ENCODE measurements around the gene ERAL1. TPM values are rescaled to one million over a fixed set of nuclear protein-coding genes. Genes with fewer than 3 reads are reported as not detected.

Gene ERAL1
- total RNA-seq, 1 donor = 30.4 TPM

GRCh38 chr17:28811651-28812090 is 43.1 kb upstream of the ERAL1 start:
- Histone ChIP-seq H3K36me3 (ENCODE audit: insufficient read depth, low read length) (no peaks in the 10 kb centered on the region), H3K4me3 (ENCODE audit: insufficient read depth, low read length) (peak overlapping the region; percentile 97), H3K27ac (ENCODE audit: low read depth, low read length) (peak overlapping the region; percentile 98), H3K27me3 (ENCODE audit: insufficient read depth, low read length) (no peaks in the 10 kb centered on the region), H3K79me2 (ENCODE audit: insufficient read depth, low read length) (peaks cover 61% of the 10 kb centered on the region), H4K20me1 (ENCODE audit: insufficient read depth, low read length) (peaks cover 16% of the 10 kb centered on the region), H3K4me1 (ENCODE audit: insufficient read depth, low read length) (peaks cover 35% of the 10 kb centered on the region), H3K9me3 (ENCODE audit: low read depth, low read length) (no peaks in the 10 kb centered on the region), H3K4me2 (ENCODE audit: insufficient read depth, low read length) (peak overlapping the region; percentile 84), H2AFZ (ENCODE audit: low read length) (peak overlapping the region; percentile 73)
- DNase-seq (ENCODE audit: insufficient read length, low spot score, missing footprints) = no peak
- no peak for TF ChIP-seq CTCF (IDR thresholded peaks at IDR 0.05; ENCODE audit: extremely low read depth, low read depth, low read length)

GRCh38 chr17:28812091-28812747 is 42.6 kb upstream of the ERAL1 start:
- H4K20me1 ChIP-seq (ENCODE audit: insufficient read depth, low read length) = peaks cover 14% of the 10 kb centered on the region
- peak overlapping the region; percentile 98 for H3K27ac ChIP-seq (ENCODE audit: low read depth, low read length)
- H3K36me3 ChIP-seq (ENCODE audit: insufficient read depth, low read length) = no peaks in the 10 kb centered on the region
- no peaks in the 10 kb centered on the region for H3K27me3 ChIP-seq (ENCODE audit: insufficient read depth, low read length)
- H3K9me3 ChIP-seq (ENCODE audit: low read depth, low read length) = no peaks in the 10 kb centered on the region
- peak overlapping the region; percentile 97 for H3K4me3 ChIP-seq (ENCODE audit: insufficient read depth, low read length)
- peak overlapping the region; percentile 93 for H3K4me2 ChIP-seq (ENCODE audit: insufficient read depth, low read length)
- peak overlapping the region; percentile 90 for H2AFZ ChIP-seq (ENCODE audit: low read length)
- H3K79me2 ChIP-seq (ENCODE audit: insufficient read depth, low read length) = peaks cover 64% of the 10 kb centered on the region
- TF ChIP-seq CTCF (IDR thresholded peaks at IDR 0.05; ENCODE audit: extremely low read depth, low read depth, low read length) = no peak
- H3K4me1 ChIP-seq (ENCODE audit: insufficient read depth, low read length) = peaks cover 34% of the 10 kb centered on the region
- peak; percentile 100 for DNase-seq (ENCODE audit: insufficient read length, low spot score, missing footprints)

- Histone ChIP-seq H4K20me1 (ENCODE audit: insufficient read depth, low read length) (peaks cover 10% of the 10 kb centered on the region), H3K27me3 (ENCODE audit: insufficient read depth, low read length) (no peaks in the 10 kb centered on the region), H3K4me2 (ENCODE audit: insufficient read depth, low read length) (peak overlapping the region; percentile 93), H3K27ac (ENCODE audit: low read depth, low read length) (peak overlapping the region; percentile 98), H3K4me3 (ENCODE audit: insufficient read depth, low read length) (peak overlapping the region; percentile 97), H3K9me3 (ENCODE audit: low read depth, low read length) (no peaks in the 10 kb centered on the region), H3K36me3 (ENCODE audit: insufficient read depth, low read length) (no peaks in the 10 kb centered on the region), H3K79me2 (ENCODE audit: insufficient read depth, low read length) (peaks cover 70% of the 10 kb centered on the region), H2AFZ (ENCODE audit: low read length) (peak overlapping the region; percentile 90), H3K4me1 (ENCODE audit: insufficient read depth, low read length) (peaks cover 27% of the 10 kb centered on the region)
- peak; percentile 79 for DNase-seq (ENCODE audit: insufficient read length, low spot score, missing footprints)
- no peak for TF ChIP-seq CTCF (IDR thresholded peaks at IDR 0.05; ENCODE audit: extremely low read depth, low read depth, low read length)
Observed at GRCh38 chr17:28812748-28813377, 42.0 kb upstream of the ERAL1 start.

GRCh38 chr17:28816540-28816939 is 38.3 kb upstream of the ERAL1 start:
- Histone ChIP-seq H3K79me2 (ENCODE audit: insufficient read depth, low read length) (peaks cover 72% of the 10 kb centered on the region), H3K36me3 (ENCODE audit: insufficient read depth, low read length) (no peaks in the 10 kb centered on the region), H4K20me1 (ENCODE audit: insufficient read depth, low read length) (peaks cover 19% of the 10 kb centered on the region), H3K4me2 (ENCODE audit: insufficient read depth, low read length) (no peak overlapping the region), H3K4me1 (ENCODE audit: insufficient read depth, low read length) (peaks cover 11% of the 10 kb centered on the region), H3K27me3 (ENCODE audit: insufficient read depth, low read length) (no peaks in the 10 kb centered on the region), H3K27ac (ENCODE audit: low read depth, low read length) (no peak overlapping the region), H3K9me3 (ENCODE audit: low read depth, low read length) (no peaks in the 10 kb centered on the region), H2AFZ (ENCODE audit: low read length) (no peak overlapping the region), H3K4me3 (ENCODE audit: insufficient read depth, low read length) (no peak overlapping the region)
- no peak for DNase-seq (ENCODE audit: insufficient read length, low spot score, missing footprints)
- TF ChIP-seq CTCF (IDR thresholded peaks at IDR 0.05; ENCODE audit: extremely low read depth, low read depth, low read length) = no peak

Measured in osteoblast (primary cell).